K562 (cell line): ENCODE measurements around the gene C10orf95. TPM values are rescaled to one million over a fixed set of nuclear protein-coding genes. Genes with fewer than 3 reads are reported as not detected.

ENCODE experiments used
- ATAC-seq: fragments of 200-7000 bp; cut with Tn5 transposase; 3 replicates; pipeline ENCODE4 v1.9.1; 2020; ENCODE audit warnings: moderate library complexity
- BruUV-seq: library from RNA; stranded (reverse); fragments of 400-500 nt; replicated peaks from 2 replicates; lab custom pipeline; 2021; lab: Mats Ljungman, UMichigan
- CTCF ChIA-PET: fragments of 300-600 bp; formaldehyde crosslinking; extraction: SDS; loops from one replicate; lab custom pipeline; 2021; ENCODE audit warnings: low intra/inter-chr PET ratio; lab: Yijun Ruan, JAX
- POLR2A ChIA-PET: fragments of 300-600, 350-650 bp; sonication (Branson Sonifier 250); formaldehyde crosslinking; extraction: SDS; loops from one replicate; lab custom pipeline; 2021; ENCODE audit warnings: antibody characterized with exemption, inconsistent platforms; lab: Yijun Ruan, JAX
- DNase-seq, 4 experiments: peaks; one replicate each; pipeline versions ENCODE4 v3.0.0 to v3.0.0-alpha.2; 2011 to 2018; ENCODE audit warnings: low spot score in 3 of 4, mixed read lengths in 3 of 4; ENCODE audit errors: extremely low read depth in 1 of 4
- FAIRE-seq: peaks from 2 replicates; lab custom pipeline; 2011; peaks lifted over from hg19 to GRCh38; lab: Jason Lieb, UNC
- H2AFZ ChIP-seq: 2 replicates; pipeline ENCODE4 v1.6.0; 2011; ENCODE audit warnings: low read depth, low read length, control low read depth, inconsistent platforms
- H3K27ac ChIP-seq: fragments of 200-600 bp; 3 replicates; pipeline ENCODE4 v1.8.0; 2011; ENCODE audit warnings: low read depth, mild to moderate bottlenecking, control low read depth, inconsistent platforms, low read length, moderate library complexity, mixed read lengths; ENCODE audit errors: extremely low read depth
- H3K27me3 ChIP-seq, 2 experiments: fragments of 300-600 bp in 1 of 2; 2 replicates in 1 of 2; 3 replicates in 1 of 2; pipeline versions ENCODE4 v1.6.0 to v1.8.0; 2011; ENCODE audit warnings: inconsistent platforms in 2 of 2, low read length in 2 of 2, mild to moderate bottlenecking in 1 of 2, mixed read lengths in 1 of 2, moderate library complexity in 1 of 2; ENCODE audit not compliant: control insufficient read depth in 2 of 2, insufficient read depth in 2 of 2
- H3K36me3 ChIP-seq: fragments of 300-600 bp; 3 replicates; pipeline ENCODE4 v1.8.0; 2011; ENCODE audit warnings: mild to moderate bottlenecking, low read length, inconsistent platforms; ENCODE audit not compliant: control insufficient read depth, insufficient read depth
- H3K4me1 ChIP-seq, 2 experiments: fragments of 200-600 bp in 1 of 2; replicated peaks in 1 of 2; 2 replicates in 1 of 2; 3 replicates in 1 of 2; pipeline versions ENCODE4 v1.5.1 to v1.8.0; 2011; ENCODE audit warnings: inconsistent platforms in 2 of 2, low read length in 2 of 2, mild to moderate bottlenecking in 1 of 2, mixed read lengths in 1 of 2, moderate library complexity in 1 of 2; ENCODE audit not compliant: control insufficient read depth in 2 of 2, insufficient read depth in 2 of 2
- H3K4me2 ChIP-seq: 2 replicates; pipeline ENCODE4 v1.6.1; 2011; ENCODE audit warnings: low read length, control low read depth, inconsistent platforms, mixed read lengths; ENCODE audit not compliant: insufficient read depth
- H3K4me3 ChIP-seq: fragments of 200-600 bp; sonication (generic), shearing (Covaris generic); 2 replicates; pipeline ENCODE4 v1.5.1; 2016; ENCODE audit warnings: control low read depth, inconsistent platforms
- H3K79me2 ChIP-seq: fragments of 200-600 bp; 3 replicates; pipeline ENCODE4 v1.8.0; 2011; ENCODE audit warnings: low read length, inconsistent platforms; ENCODE audit not compliant: control insufficient read depth, insufficient read depth
- H3K9ac ChIP-seq, 2 experiments: 2 replicates each; pipeline versions ENCODE4 v1.6.0 to v1.6.1; 2011; ENCODE audit warnings: low read depth in 2 of 2, low read length in 2 of 2, control low read depth in 1 of 2, inconsistent platforms in 1 of 2, mild to moderate bottlenecking in 1 of 2, mixed read lengths in 1 of 2; ENCODE audit not compliant: insufficient read depth in 1 of 2
- H3K9me1 ChIP-seq: one replicate; pipeline ENCODE4 v1.6.0; 2011; ENCODE audit warnings: inconsistent platforms, mild to moderate bottlenecking, low read length, moderate library complexity; ENCODE audit not compliant: control insufficient read depth, insufficient read depth
- H3K9me3 ChIP-seq: replicated peaks from 2 replicates; pipeline ENCODE4 v1.5.1; 2011; ENCODE audit warnings: low read depth, low read length, inconsistent platforms; ENCODE audit not compliant: control insufficient read depth, insufficient read depth
- H4K20me1 ChIP-seq: replicated peaks from 2 replicates; pipeline ENCODE4 v1.6.1; 2011; ENCODE audit warnings: low read length, inconsistent platforms, mixed read lengths; ENCODE audit not compliant: control insufficient read depth, insufficient read depth
- CCNT2 ChIP-seq: IDR thresholded peaks from 2 replicates; pipeline ENCODE4 v1.6.1; 2011; ENCODE audit warnings: borderline replicate concordance, low read depth, mild to moderate bottlenecking, moderate library complexity, mixed read lengths, low read length; ENCODE audit not compliant: insufficient read length; ENCODE audit errors: extremely low read depth
- MAZ ChIP-seq, 2 experiments: fragments of 450-650 bp in 1 of 2; sonication (generic) in 1 of 2; formaldehyde crosslinking; IDR thresholded peaks in 1 of 2; conservative IDR thresholded peaks in 1 of 2; 2 replicates each; pipeline versions ENCODE4 v1.4.0 to v1.5.0; 2020; ENCODE audit warnings: mild to moderate bottlenecking in 1 of 2, missing genetic modification reagents in 1 of 2
- SPI1 ChIP-seq: IDR thresholded peaks from 2 replicates; pipeline ENCODE4 v1.6.1; 2011; ENCODE audit warnings: low read depth, low read length, control low read depth, borderline replicate concordance
- TRIM24 ChIP-seq, 2 experiments: fragments of 450-650 bp; IDR thresholded peaks; 2 replicates each; pipeline ENCODE4 v1.6.1; 2016
- TRIM28 ChIP-seq: fragments of 450-650 bp; IDR thresholded peaks from 2 replicates; pipeline ENCODE4 v1.6.1; 2017
- U2AF2 ChIP-seq: fragments of 200-400 bp; formaldehyde crosslinking; optimal IDR thresholded peaks from 2 replicates; pipeline ENCODE3; 2017; ENCODE audit warnings: low read depth, mild to moderate bottlenecking, low read length
- ZNF316 ChIP-seq: fragments of 450-650 bp; IDR thresholded peaks from 2 replicates; pipeline ENCODE4 v1.6.1; 2016
- WGBS: fragments of 100-300 bp; shearing (Covaris generic); methylation state at CpG from one replicate; pipeline ENCODE4 v1.1.6; 2016; ENCODE audit warnings: low coverage, mixed read lengths; ENCODE audit not compliant: insufficient coverage; ENCODE audit errors: missing lambda C conversion rate; 5-methylcytosine and 5-hydroxymethylcytosine counted together
- in situ Hi-C: fragments of 300-500 bp; cut with MboI; formaldehyde crosslinking; loops from 4 replicates; pipeline ENCODE4 v1.15.0; 2018; ENCODE audit warnings: inconsistent platforms, mixed read lengths
- intact Hi-C: fragments of 100-400 bp; cut with micrococcal nuclease; formaldehyde crosslinking; loops from 2 replicates; pipeline ENCODE4 v1.14.2; 2022
- polyA plus RNA-seq, 8 experiments: library from polyadenylated mRNA; depleted of rRNA in 4 of 8; stranded (reverse) in 5 of 8; unstranded in 3 of 8; fragments of >200 nt; fragmentation: Nextera tagmentation in 2 of 8; fragmentation: Illumina TruSeq in 1 of 8; extraction: Ambion mirVana in 2 of 8; extraction: Trizol in 1 of 8; gene quantifications; 2 replicates each; pipeline versions ENCODE4 v1.2.1 to v1.2.3, GENCODE V29; 2011 to 2014; ENCODE audit warnings: inconsistent platforms in 1 of 8, missing spikeins in 1 of 8
- total RNA-seq, 7 experiments: library from RNA; depleted of rRNA in 6 of 7; stranded (reverse); fragments of >200 nt in 6 of 7; fragmentation: Illumina TruSeq in 2 of 7; extraction: Trizol in 2 of 7; gene quantifications; 2 replicates each; pipeline versions ENCODE4 v1.2.1 to v1.2.3, GENCODE V29; 2011 to 2021; ENCODE audit warnings: low replicate concordance in 1 of 7
- TF ChIP-seq, protein P1 (sequence below), 2 experiments: fragments of 200-800 bp in 1 of 2; sonication (Bioruptor generic) in 1 of 2; sonication (generic) in 1 of 2; formaldehyde crosslinking in 1 of 2; IDR thresholded peaks in 1 of 2; conservative IDR thresholded peaks in 1 of 2; 2 replicates each; pipeline versions ENCODE4 v1.5.0 to v1.6.1; 2016 to 2020; ENCODE audit warnings: missing compliant biosample characterization in 1 of 2, missing genetic modification characterization in 1 of 2, missing genetic modification reagents in 1 of 2
- TF ChIP-seq, protein P2 (sequence below): IDR thresholded peaks from 2 replicates; pipeline ENCODE4 v1.6.1; 2014; ENCODE audit warnings: antibody characterized with exemption

C10orf95 gene
- total and polyA plus RNA-seq, 9 of the 15 experiments (the other 6 are each of a cell fraction or from before 2014, with no cell fraction given): 0.03 to 0.41 (median 0.17) TPM; not detected in 1

DNA sequence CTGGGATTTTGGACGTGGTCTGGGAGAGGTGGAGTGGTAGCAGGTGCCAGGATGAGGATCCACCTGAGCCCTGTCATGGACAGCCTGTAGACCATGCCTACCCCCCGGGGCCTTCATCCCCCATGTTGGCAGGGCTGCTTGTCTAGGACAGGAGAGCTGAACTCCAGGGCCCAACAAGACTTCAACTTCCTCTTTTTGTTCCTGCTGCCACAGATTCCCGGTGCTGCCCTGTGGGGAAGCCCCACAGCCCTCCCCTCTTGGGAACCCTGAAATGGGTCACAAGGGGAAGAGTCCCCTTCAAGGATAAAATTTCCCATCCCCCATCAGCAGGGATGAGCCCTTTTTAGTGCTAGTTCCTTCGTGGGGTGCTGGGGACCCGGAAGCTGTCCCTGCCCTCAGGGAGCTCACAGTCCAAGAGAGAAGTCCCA, 17.7 kb downstream of the C10orf95 start:
- Histone ChIP-seq H3K79me2 (peaks cover 49% of the 10 kb centered on the region), H3K4me3 (no peak overlapping the region), H4K20me1 (peaks cover 4% of the 10 kb centered on the region), H3K4me2 (peak overlapping the region; percentile 24), H3K9me1 (no peaks in the 10 kb centered on the region), H3K9ac (peak overlapping the region in 1 of 2 experiments; percentile 85; a peak in 3 of 4 replicates), H3K36me3 (peaks cover 16% of the 10 kb centered on the region; the same call in 2 of the 3 replicates), H2AFZ (0 out of 2 replicates have a peak overlapping the region, but pooled peaks have one; percentile 14), H3K27ac (peak overlapping the region; percentile 88; the same call in 2 of the 3 replicates), H3K27me3 (no peaks in the 10 kb centered on the region), H3K4me1 (peaks cover 23 to 38% of the 10 kb centered on the region in 2 experiments), H3K9me3 (no peaks in the 10 kb centered on the region)
- TF ChIP-seq TRIM24 (IDR thresholded peaks at IDR 0.05) (peak in 1 of 2 experiments; percentile 28; a peak in 1 of 4 replicates), MAZ (CRISPR knock-in tag; conservative IDR thresholded peaks at IDR 0.05 in 1 of 2, IDR thresholded peaks at IDR 0.05 in 1 of 2) (0 out of 4 replicates have a peak, but pooled peaks of 1 of the 2 experiments have one; percentile 16), U2AF2 (no peak), SPI1 (peak; percentile 81), ZNF316 (peak; percentile 52), TRIM28 (0 out of 2 replicates have a peak, but pooled peaks have one; percentile 41), CCNT2 (no peak)
- TF ChIP-seq, protein P1, sequence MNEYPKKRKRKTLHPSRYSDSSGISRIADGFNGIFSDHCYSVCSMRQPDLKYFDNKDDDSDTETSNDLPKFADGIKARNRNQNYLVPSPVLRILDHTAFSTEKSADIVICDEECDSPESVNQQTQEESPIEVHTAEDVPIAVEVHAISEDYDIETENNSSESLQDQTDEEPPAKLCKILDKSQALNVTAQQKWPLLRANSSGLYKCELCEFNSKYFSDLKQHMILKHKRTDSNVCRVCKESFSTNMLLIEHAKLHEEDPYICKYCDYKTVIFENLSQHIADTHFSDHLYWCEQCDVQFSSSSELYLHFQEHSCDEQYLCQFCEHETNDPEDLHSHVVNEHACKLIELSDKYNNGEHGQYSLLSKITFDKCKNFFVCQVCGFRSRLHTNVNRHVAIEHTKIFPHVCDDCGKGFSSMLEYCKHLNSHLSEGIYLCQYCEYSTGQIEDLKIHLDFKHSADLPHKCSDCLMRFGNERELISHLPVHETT (CRISPR knock-in tag; conservative IDR thresholded peaks at IDR 0.05 in 1 of 2, IDR thresholded peaks at IDR 0.05 in 1 of 2): no peak
- TF ChIP-seq, protein P2, sequence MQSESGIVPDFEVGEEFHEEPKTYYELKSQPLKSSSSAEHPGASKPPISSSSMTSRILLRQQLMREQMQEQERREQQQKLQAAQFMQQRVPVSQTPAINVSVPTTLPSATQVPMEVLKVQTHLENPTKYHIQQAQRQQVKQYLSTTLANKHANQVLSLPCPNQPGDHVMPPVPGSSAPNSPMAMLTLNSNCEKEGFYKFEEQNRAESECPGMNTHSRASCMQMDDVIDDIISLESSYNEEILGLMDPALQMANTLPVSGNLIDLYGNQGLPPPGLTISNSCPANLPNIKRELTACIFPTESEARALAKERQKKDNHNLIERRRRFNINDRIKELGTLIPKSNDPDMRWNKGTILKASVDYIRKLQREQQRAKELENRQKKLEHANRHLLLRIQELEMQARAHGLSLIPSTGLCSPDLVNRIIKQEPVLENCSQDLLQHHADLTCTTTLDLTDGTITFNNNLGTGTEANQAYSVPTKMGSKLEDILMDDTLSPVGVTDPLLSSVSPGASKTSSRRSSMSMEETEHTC: no peak
- 24% methylated on average over 3 of the region's 5 CpGs for WGBS
- no peak for ATAC-seq
- no TSS peak for BruUV-seq
- intact Hi-C loops: no loop called here
- POLR2A ChIA-PET: interaction anchor here (0.6 to 1.2 kb wide), 7 partner anchors 9 to 66 kb away, joined by 3 to 5 read pairs (median 3); partner anchors contain the start of gene FBXL15
- in situ Hi-C loops: loop anchor here (25.0 kb wide), 1 partner anchor 596 kb away; the partner anchor contains the start of gene KCNIP2
- no peak for FAIRE-seq
- CTCF ChIA-PET: no interaction called here
- no peak for DNase-seq
